GM18909 (cell line): Measurements from ENCODE around the gene WDR48.

Experiments
- ATAC-seq: cut with Tn5 transposase; IDR thresholded peaks from one replicate; pipeline ENCODE4 v1.9.1; 2021; ENCODE audit warnings: mild to moderate bottlenecking; ENCODE audit not compliant: unreplicated experiment, poor library complexity

WDR48 gene

DNA sequence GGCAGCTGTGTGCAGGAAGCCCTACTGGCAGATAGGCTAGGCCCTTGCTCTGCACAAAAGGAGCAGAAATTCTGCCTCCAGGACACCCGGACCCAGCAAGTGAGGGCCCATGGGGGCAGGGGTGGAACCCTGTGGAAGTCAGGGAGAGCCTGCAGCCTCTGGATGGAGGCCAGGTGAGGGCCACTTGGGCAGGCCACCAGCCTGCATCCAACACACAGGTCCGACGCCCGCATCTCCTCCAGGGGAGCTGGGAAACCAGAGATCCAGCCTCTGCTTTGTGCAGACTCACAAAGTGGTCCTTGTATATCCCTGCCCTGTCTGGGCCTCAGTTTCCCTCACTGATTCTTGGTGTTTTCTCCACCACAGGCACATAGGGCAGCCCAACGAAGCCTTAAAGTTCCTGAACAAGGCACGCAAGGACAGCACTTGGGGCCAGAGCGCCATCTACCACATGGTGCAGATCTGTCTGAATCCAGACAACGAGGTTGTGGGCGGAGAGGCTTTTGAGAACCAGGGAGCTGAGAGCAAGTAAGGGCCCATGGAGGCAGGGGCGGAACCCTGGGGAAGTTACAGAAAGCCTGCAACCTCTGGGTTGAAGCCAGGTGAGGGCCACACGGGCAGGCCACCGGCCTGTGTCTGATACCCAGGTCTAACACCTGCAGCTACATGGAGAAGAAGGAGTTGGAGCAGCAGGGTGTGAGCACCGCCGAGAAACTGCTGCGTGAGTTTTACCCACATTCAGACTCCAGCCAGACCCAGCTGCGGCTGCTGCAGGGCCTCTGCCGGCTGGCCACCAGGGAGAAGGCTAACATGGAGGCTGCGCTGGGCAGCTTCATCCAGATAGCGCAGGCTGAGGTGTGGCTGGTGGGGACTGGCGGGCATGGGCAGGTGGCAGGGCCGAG is 85.0 kb downstream of the WDR48 start:
- no peak for ATAC-seq

DNA sequence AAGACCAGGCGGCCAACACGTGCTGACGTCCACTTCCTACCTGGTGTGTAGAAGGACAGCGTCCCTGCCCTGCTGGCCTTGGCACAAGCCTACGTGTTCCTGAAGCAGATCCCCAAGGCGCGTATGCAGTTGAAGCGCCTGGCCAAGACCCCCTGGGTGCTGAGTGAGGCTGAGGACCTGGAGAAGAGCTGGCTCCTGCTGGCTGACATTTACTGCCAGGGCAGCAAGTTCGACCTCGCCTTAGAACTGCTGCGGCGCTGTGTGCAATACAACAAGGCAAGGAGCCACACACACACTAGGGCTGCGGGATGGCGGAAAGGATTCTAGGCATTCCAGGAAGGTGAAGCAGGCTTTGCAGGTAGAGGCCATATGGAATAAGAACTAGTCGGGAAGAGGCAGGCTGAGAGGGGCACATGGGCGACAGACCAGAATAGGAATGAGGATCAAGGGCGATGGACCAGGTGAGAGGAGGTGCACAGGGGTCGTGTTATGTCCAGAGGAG is 85.7 kb downstream of the WDR48 start:
- ATAC-seq, result no peak

DNA sequence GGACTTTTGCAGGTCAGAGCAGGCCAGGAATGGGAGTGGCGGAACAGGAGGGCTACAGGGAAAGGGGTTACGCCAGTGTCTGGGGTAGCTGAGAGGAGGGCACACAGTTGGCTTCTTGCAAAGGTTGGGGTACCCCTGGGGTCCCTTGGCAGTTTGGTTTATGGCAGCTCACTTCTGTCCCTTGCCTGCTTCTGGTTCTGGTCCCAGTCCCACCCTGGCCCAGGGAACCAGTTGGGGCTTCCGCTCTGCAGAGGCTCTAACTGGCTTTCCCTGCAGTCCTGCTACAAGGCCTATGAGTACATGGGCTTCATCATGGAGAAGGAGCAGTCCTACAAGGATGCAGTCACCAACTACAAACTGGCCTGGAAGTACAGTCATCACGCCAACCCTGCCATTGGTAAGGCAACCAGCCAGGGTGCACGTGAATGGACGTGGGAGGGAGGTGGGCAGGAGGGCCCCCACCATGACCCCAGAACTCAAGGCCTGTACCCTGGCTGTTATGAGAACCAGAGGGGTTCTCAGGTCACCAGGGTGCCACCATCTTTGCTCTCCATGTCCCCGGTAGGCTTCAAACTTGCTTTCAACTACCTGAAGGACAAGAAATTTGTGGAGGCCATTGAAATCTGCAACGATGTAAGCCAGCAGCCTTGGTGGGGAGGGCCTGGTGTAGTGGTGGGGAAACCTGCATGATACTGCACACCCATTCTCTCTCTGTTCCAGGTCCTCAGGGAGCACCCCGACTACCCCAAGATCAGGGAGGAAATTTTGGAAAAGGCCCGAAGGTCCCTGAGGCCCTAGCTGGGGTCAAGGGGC is 86.4 kb downstream of the WDR48 start:
- ATAC-seq, result no peak

DNA sequence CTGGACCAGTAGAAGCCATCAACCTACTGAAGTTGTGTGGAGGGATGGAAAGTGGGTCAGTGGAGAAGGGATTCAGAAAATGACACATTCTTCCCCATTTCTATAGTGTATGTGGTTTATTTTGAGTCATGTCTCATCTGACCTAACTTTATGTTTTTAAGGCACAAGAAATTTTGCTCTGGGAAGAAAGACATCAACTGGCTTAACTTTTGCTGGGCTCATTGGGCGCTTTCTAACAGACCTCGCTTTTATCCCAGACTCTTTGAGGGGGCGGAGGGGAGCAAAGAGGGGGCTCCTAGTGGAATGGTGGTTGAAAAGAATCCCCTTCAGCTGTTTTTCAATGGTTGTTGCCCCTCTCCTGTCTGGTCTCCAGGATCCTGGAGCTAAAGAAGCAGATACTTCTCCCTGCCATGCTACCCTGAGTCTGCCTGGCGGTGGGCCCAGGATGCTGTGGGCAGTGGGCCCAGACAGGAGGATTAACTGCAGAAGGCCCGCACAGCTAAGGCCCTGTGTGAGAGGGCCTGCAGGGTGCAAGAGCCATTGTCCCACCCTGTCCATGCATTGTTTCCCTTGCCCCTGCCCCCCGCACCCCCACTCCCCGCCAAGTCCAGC is 87.1 kb downstream of the WDR48 start:
- ATAC-seq, result no peak

DNA sequence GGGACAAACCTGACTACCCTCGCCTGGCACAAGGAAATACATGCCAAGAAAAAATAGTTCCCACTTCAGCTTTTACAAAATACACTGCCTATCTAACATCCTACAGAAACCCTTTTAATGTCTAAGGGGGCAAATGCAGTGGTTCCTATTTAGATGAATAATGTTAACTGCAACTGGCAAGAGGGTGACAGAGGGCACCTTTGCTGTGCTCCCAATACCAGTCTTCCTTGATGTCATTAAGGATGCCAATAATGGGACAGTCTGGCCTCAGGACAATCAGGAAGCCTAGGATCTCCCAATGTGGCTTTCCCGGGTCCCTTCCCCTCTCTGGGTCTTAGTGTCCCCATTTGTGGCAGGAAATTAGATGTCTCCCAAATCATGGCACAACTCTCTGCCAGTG is 87.6 kb downstream of the WDR48 start:
- ATAC-seq, result no peak

DNA sequence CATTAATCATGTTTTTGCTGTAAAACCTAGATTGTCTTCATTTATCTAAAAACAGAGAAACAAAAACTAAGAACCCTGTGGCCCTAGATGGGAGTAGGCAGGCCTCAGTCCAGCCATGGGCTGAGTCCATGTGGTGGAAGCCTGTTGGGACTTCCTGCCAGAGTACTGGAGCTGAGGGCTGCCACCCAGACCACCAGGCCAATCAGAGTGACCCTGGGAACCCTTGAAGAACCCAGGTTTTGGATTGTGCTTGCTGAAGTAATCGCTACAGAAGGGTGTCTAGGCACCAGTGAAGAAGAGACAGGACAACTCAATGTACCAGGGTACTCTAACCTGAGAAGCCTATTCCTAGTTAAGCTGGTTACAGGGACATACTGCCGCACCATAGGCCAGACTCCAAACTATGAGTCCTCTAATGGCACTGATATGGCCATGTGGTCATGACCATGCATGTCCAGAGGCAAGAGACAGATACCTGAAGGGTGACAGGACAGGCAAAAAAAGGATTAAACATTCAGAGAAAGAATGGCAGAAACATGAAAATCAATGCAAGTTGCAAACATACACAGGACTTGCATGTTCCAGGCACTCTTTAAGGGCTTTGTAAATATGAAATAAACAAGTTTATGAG is 88.6 kb downstream of the WDR48 start:
- no peak for ATAC-seq

DNA sequence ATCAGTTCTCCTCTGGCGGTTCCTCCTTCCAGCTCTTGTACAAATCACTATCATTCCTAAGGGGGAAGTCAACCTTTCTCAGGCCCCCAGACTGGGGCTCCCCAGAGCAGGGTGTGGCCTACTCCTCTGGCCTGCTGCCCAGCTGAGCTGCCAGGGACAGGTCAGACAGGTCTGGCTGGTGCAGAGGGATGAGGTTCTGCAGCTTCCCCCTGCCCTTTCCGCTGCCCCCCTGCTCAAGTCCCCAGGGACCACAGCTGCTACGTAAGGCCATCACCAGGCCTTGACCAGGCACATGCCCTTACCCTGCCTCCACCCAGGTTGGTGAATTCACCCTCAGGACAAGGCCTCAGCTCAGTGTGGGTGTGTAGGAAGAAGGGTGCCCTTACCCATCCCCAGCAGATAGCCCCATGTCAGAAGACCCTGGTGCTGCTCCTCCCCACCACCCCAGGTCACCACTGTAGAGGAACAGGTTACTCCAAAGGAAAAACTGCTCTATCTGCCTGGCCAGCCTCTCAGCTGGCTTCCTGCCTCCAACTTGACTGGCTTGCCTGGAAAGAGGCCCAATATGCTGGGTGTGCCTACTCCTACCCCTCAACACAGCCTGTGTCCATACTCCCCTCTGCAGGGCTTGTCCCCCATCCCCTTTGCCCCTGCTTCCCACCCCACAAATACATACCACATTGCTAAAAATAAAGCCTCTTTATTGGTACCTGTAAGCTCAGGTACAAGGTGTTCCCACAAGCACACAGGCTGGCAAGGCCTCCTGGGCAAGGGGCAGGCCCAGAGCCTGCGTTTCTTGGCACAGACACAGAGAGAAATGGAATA is 89.6 kb downstream of the WDR48 start:
- ATAC-seq, result no peak

DNA sequence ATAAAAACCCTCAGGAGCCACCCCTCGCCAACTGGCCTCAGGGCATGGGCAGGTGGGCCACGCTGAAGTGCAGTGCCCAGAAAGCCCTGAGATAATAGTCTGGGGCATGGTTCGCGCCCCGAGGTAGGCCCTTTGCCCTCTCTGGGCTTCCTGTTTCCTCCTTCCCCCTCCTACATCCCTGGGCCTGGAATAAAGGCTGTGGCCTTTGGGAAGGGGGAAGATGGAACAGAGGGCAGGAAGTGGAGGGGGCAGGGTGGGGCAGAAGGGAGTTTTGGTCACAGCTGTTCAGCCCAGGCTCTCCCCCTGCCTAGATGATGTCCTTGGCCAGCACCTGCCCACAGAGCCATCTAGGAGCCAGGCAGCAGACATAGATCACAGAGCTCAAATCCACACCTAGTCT is 90.3 kb downstream of the WDR48 start:
- no peak for ATAC-seq

DNA sequence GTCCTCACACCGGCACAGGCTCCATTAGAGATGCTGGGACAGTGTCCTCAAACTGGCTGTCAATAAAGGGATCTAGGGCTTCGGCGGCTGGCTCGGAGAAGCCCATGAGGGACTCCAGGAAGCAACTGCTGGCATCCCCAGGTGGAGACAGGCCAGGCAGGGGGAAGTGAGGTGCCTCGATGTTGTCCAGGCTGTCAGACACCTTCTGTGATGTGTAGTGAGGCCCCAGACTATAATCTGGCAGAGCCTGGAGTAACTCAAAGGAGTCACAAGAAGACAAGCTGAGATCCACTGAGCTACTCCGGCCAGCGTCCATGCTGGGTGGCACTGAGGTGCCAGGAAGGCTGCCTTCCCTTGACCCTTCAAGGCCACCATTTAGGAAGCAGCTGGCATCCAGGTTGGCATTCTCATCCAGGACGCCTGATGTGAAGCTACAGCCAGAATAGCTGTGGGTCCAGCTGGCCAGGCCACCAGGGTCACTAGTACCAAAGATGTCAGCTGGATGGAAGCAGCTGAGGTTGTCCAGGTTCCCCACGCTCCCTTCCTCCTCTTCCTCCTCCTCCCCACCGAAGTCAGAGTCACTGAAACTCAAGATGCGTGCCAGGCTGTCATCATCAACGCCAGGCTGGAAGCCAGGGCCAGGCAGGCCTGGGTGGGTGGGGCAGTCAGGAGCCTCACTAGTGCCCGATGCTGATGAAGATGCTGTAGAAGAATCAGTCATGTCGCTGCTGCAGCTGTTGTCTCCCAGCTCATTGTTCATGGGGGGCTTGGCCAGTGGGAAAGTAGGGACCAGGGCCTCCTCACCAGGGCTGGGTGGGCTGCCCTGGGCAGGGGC is 91.5 kb downstream of the WDR48 start:
- no peak for ATAC-seq

DNA sequence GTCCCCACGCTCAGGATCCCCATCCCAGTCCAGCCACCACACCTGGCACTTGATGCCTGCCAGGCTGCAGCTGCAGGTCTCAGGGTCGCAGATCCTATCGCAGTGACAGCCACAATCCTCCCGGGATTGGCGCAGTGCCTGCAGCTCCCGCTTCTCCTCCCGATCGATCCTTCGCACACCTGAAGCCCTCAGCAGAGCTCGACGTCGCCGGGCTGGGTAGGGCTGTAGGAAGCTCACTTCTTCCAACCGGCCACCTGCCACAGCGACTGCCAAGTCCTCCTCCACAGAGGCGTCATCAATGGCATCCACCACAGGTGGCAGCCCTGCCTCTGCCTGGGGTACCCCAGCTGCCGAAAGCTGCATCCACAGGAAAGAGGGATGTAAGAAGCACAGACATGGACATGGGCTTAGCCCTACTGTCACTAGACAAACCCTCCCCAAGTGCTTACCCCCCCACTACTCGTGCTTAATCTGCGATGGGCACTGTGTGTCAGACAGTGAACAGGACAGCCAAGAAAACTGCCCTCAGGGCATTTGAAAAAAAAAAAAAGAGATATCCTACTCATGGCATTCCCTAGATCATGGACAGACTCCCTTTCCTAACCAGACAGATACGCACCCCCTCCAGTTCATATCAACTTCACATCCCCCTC is 92.4 kb downstream of the WDR48 start:
- no peak for ATAC-seq

DNA sequence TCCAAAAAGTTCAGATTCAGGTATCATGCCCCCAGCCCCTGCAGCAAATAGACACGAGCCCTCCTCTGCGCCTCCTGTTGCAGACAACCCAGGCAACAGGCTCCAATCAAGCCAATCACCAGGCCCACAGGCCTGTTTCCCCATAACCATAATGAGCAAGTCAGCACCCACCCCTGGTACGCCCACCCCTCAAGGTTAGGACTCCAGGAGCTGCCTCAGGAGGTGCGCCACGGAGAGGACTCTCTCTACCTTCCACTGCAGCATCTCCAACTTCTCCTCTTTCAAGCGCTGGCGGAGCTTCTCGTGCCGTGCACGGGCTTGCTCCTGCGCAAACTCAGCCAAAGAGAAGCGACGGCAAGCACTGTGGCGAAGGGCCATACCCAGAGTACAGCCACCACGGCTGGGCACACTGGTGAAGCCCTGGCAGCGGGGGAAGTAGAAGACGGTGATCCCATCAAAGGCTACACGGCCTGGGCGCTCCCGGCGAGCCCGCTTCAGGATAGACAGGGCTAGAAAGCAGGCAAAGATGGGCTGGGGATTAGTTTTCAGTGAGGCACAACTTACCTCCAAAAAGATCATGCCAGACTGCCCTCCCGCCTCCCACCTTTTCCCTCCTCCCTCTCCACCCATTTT is 93.0 kb downstream of the WDR48 start:
- no peak for ATAC-seq

DNA sequence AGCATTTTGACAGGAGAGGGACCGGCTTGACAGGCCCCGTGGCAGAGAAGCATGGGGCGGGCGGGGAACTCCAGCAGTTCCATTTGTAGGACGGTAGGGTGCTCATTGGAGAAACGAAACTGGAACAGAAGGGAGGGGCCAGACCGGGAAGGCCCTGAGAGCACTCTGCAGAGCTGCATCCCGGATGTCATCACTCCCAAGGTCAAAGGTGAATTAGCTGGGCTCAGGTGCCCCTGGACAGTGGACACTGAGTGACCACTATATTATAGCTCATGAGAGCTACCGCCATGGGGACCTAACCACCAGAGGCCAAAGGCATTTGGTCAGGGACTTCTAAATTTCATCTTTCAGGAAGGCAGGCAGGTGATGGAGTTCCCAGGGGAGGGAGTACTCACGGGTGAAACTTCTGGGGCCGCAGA is 94.3 kb downstream of the WDR48 start:
- ATAC-seq, result no peak
